SK-N-MC (cell line): ENCODE results near the gene SLC12A1.

Experiments
- EZH2 ChIP-seq: fragments of 200-600 bp; sonication (generic); IDR thresholded peaks from one replicate; pipeline ENCODE4 v1.6.1; 2017; ENCODE audit warnings: antibody characterized with exemption
- POLR2AphosphoS5 ChIP-seq: IDR thresholded peaks from 2 replicates; pipeline ENCODE4 v1.6.1; 2012; ENCODE audit warnings: mild to moderate bottlenecking, low read depth, low read length, borderline replicate concordance

GRCh38 chr15:48191574-48192225, 14.4 kb upstream of the SLC12A1 start, which contains the start of gene CTXN2:
- no peak for TF ChIP-seq POLR2AphosphoS5
- no peak for TF ChIP-seq EZH2
